Neural cell (in vitro differentiated cells): ENCODE results near the gene P2RX1. TPM values are rescaled to one million over a fixed set of nuclear protein-coding genes. Genes with fewer than 3 reads are reported as not detected.

Experiments
- H2AFZ ChIP-seq: fragments of 200-600, 300-800 bp; sonication (generic), shearing (Covaris generic); 2 replicates; pipeline ENCODE4 v1.6.0; 2014; ENCODE audit warnings: low read depth, mild to moderate bottlenecking, antibody characterized with exemption, low read length, moderate library complexity
- H3F3A ChIP-seq: fragments of 200-600 bp; shearing (Covaris generic); 2 replicates; pipeline ENCODE4 v1.6.1; 2016; ENCODE audit warnings: mild to moderate bottlenecking, moderate library complexity, mixed read lengths, antibody characterized with exemption, low read length; ENCODE audit not compliant: insufficient read depth, poor library complexity, severe bottlenecking
- H3K27ac ChIP-seq: fragments of 200-600, 300-800 bp; sonication (generic), shearing (Covaris generic); 2 replicates; pipeline ENCODE4 v1.5.1; 2014; ENCODE audit warnings: mild to moderate bottlenecking, low read length, moderate library complexity
- H3K27me3 ChIP-seq: fragments of 300-800, 200-600 bp; sonication (generic), shearing (Covaris generic); 2 replicates; pipeline ENCODE4 v1.6.0; 2014; ENCODE audit warnings: mild to moderate bottlenecking, low read depth, low read length, moderate library complexity; ENCODE audit not compliant: insufficient read depth
- H3K36me3 ChIP-seq: fragments of 300-800, 200-600 bp; sonication (generic), shearing (Covaris generic); 2 replicates; pipeline ENCODE4 v1.5.1; 2014; ENCODE audit warnings: mild to moderate bottlenecking, antibody characterized with exemption, low read length, moderate library complexity; ENCODE audit not compliant: insufficient read depth
- H3K4me2 ChIP-seq: fragments of 300-800, 200-600 bp; sonication (generic), shearing (Covaris generic); 2 replicates; pipeline ENCODE4 v1.6.0; 2014; ENCODE audit warnings: mild to moderate bottlenecking, low read length
- H3K4me3 ChIP-seq: fragments of 300-800, 200-600 bp; sonication (generic), shearing (Covaris generic); 2 replicates; pipeline ENCODE4 v1.5.1; 2014; ENCODE audit warnings: mild to moderate bottlenecking, low read length, moderate library complexity
- H3K79me2 ChIP-seq: fragments of 200-600 bp; shearing (Covaris generic); replicated peaks from 2 replicates; pipeline ENCODE4 v1.6.0; 2014; ENCODE audit warnings: mild to moderate bottlenecking, low read length, moderate library complexity; ENCODE audit not compliant: insufficient read depth
- H3K9ac ChIP-seq: fragments of 300-800, 200-600 bp; sonication (generic), shearing (Covaris generic); 2 replicates; pipeline ENCODE4 v1.6.1; 2016; ENCODE audit warnings: mild to moderate bottlenecking, low read length, mixed read lengths
- H3K9me2 ChIP-seq: fragments of 200-600 bp; shearing (Covaris generic); 2 replicates; pipeline ENCODE4 v1.6.1; 2016; ENCODE audit warnings: mild to moderate bottlenecking, low read length, mixed read lengths; ENCODE audit not compliant: insufficient read depth
- H3K9me3 ChIP-seq: fragments of 200-600, 300-800 bp; sonication (generic), shearing (Covaris generic); 2 replicates; pipeline ENCODE4 v1.6.1; 2016; ENCODE audit warnings: mild to moderate bottlenecking, mixed run types, low read length, moderate library complexity, mixed read lengths
- H4K20me1 ChIP-seq: fragments of 200-600 bp; shearing (Covaris generic); 2 replicates; pipeline ENCODE4 v1.6.1; 2016; ENCODE audit warnings: mild to moderate bottlenecking, mixed run types; ENCODE audit not compliant: insufficient read depth
- CTCF ChIP-seq: fragments of 450-650 bp; IDR thresholded peaks from 2 replicates; pipeline ENCODE4 v1.5.1; 2014; ENCODE audit warnings: antibody characterized with exemption, mild to moderate bottlenecking, moderate library complexity; ENCODE audit not compliant: poor library complexity, severe bottlenecking
- EP300 ChIP-seq: fragments of 450-650 bp; conservative IDR thresholded peaks from 2 replicates; pipeline ENCODE4 v1.6.1; 2014; ENCODE audit warnings: antibody characterized with exemption, mild to moderate bottlenecking, moderate library complexity; ENCODE audit not compliant: poor library complexity, severe bottlenecking
- EZH2 ChIP-seq: fragments of 200-600, 300-800 bp; shearing (Covaris generic), sonication (generic); IDR thresholded peaks from 2 replicates; pipeline ENCODE4 v1.6.1; 2014; ENCODE audit warnings: antibody characterized with exemption, low read length, borderline replicate concordance, mild to moderate bottlenecking; ENCODE audit not compliant: insufficient read depth, poor library complexity, severe bottlenecking
- MXI1 ChIP-seq: fragments of 450-650 bp; conservative IDR thresholded peaks from 2 replicates; pipeline ENCODE4 v1.6.1; 2014; ENCODE audit warnings: antibody characterized with exemption, mild to moderate bottlenecking; ENCODE audit not compliant: poor library complexity, severe bottlenecking
- RAD21 ChIP-seq: fragments of 450-650 bp; conservative IDR thresholded peaks from 2 replicates; pipeline ENCODE4 v1.6.1; 2014; ENCODE audit warnings: antibody characterized with exemption, mild to moderate bottlenecking, moderate library complexity
- REST ChIP-seq: IDR thresholded peaks from 2 replicates; pipeline ENCODE4 v1.6.1; 2012; ENCODE audit warnings: borderline replicate concordance
- SMC3 ChIP-seq: fragments of 450-650 bp; conservative IDR thresholded peaks from 2 replicates; pipeline ENCODE4 v1.6.1; 2014; ENCODE audit warnings: antibody characterized with exemption, mild to moderate bottlenecking, moderate library complexity; ENCODE audit not compliant: poor library complexity
- TAF1 ChIP-seq: IDR thresholded peaks from 2 replicates; pipeline ENCODE4 v1.6.1; 2012; ENCODE audit warnings: low read depth
- polyA plus RNA-seq: library from polyadenylated mRNA; depleted of rRNA; stranded (reverse); fragments of >200 nt; gene quantifications from 2 replicates; pipeline ENCODE4 v1.2.3, GENCODE V29; 2014

P2RX1 gene
- polyA plus RNA-seq, 1 donor from 2014 or later = not detected

DNA sequence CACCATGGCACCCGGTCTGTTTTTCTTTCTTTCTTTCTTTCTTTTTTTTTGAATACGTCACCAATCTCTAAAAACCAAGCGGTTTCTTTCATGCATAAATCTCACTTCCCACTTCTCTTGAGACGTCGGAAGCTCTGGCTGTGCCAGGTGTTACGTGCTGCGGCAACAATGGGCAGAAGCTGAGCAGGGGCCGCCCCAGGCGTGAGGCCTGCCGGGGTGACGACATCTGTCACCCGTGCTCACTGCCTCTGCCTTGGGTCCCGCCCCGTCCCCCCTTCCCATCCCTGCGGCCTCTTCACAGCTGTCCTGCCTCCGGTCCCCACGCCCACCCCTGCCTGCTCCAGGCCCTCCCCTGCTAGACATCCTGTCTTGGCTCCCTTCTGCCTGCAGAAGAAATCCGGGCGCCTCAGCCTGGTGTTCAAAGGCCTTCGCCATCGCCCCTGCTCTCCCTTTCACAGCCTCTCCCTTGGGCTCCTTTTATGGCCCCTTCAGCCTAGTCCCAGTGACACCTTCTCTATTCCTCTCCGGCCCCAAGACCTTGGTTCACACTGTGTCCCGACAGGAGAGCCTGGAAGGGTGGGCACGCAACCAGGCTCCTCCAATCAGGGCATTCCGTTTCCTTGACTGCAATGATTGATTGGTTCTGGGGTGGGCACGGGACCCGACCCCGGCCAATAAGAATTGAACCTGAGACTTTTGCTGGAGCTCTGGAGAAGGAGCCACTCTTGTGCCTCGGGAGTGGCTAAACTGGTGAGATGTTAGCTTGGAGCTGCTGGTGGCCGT lies 4.8 kb downstream of the P2RX1 start:
- Histone ChIP-seq H3K36me3 (no peaks in the 10 kb centered on the region), H3F3A (no peaks in the 10 kb centered on the region), H2AFZ (no peak overlapping the region), H4K20me1 (no peaks in the 10 kb centered on the region), H3K4me3 (no peak overlapping the region), H3K4me2 (no peak overlapping the region), H3K27ac (no peak overlapping the region), H3K79me2 (no peaks in the 10 kb centered on the region), H3K9ac (no peak overlapping the region), H3K9me2 (no peaks in the 10 kb centered on the region), H3K9me3 (no peaks in the 10 kb centered on the region), H3K27me3 (no peaks in the 10 kb centered on the region)
- no peak for TF ChIP-seq MXI1
- no peak for TF ChIP-seq REST
- no peak for TF ChIP-seq CTCF
- no peak for TF ChIP-seq EP300
- no peak for TF ChIP-seq EZH2
- no peak for TF ChIP-seq SMC3
- no peak for TF ChIP-seq TAF1

GRCh38 chr17:3910420-3911270 lies 5.6 kb downstream of the P2RX1 start:
- no peaks in the 10 kb centered on the region for H3K79me2 ChIP-seq
- no peaks in the 10 kb centered on the region for H3K36me3 ChIP-seq
- TF ChIP-seq REST (no peak), CTCF (no peak), EP300 (no peak), RAD21 (no peak), MXI1 (no peak)
- no peaks in the 10 kb centered on the region for H4K20me1 ChIP-seq
- H3K4me2 ChIP-seq = no peak overlapping the region
- no peaks in the 10 kb centered on the region for H3K9me2 ChIP-seq
- no peak overlapping the region for H2AFZ ChIP-seq
- no peaks in the 10 kb centered on the region for H3K9me3 ChIP-seq
- no peak overlapping the region for H3K9ac ChIP-seq
- no peaks in the 10 kb centered on the region for H3F3A ChIP-seq
- H3K27me3 ChIP-seq = no peaks in the 10 kb centered on the region
- no peak overlapping the region for H3K4me3 ChIP-seq
- no peak overlapping the region for H3K27ac ChIP-seq
